A549 (cell line): ENCODE results near the gene ZNF425. TPM values are rescaled to one million over a fixed set of nuclear protein-coding genes. Genes with fewer than 3 reads are reported as not detected.

ENCODE experiments used
- ATAC-seq, 2 experiments: fragments of 200-7000 bp in 1 of 2; fragments of >200 bp in 1 of 2; cut with Nextera tagmentation in 1 of 2; cut with Tn5 transposase in 1 of 2; 3 replicates each; pipeline versions ENCODE4 v1.8.0 to v1.9.1; 2018 to 2020; ENCODE audit warnings: mild to moderate bottlenecking in 1 of 2, moderate library complexity in 1 of 2
- CTCF ChIA-PET: fragments of 300-600 bp; sonication (Branson Sonifier 250); formaldehyde crosslinking; extraction: SDS; loops from one replicate; lab custom pipeline; 2021; ENCODE audit warnings: antibody characterized with exemption, inconsistent platforms; lab: Yijun Ruan, JAX
- POLR2A ChIA-PET: fragments of 350-600 bp; formaldehyde crosslinking; extraction: SDS; loops from one replicate; lab custom pipeline; 2021; ENCODE audit warnings: antibody characterized with exemption, inconsistent platforms; lab: Yijun Ruan, JAX
- DNase-seq, 2 experiments: peaks; one replicate each; pipeline versions ENCODE4 v3.0.0 to v3.0.0-alpha.2; 2011 to 2016; ENCODE audit warnings: low read depth in 1 of 2, low spot score in 1 of 2
- FAIRE-seq: peaks from 2 replicates; lab custom pipeline; 2011; peaks lifted over from hg19 to GRCh38; lab: Jason Lieb, UNC
- H3K27ac ChIP-seq, 2 experiments: fragments of >200 bp; sonication (Bioruptor Twin); formaldehyde crosslinking; 3 replicates each; pipeline ENCODE4 v1.5.1; 2016 to 2017
- H3K4me1 ChIP-seq: fragments of >200 bp; sonication (Bioruptor Twin); formaldehyde crosslinking; 3 replicates; pipeline ENCODE4 v1.6.1; 2016
- H3K4me2 ChIP-seq: fragments of >200 bp; sonication (Bioruptor Twin); formaldehyde crosslinking; 3 replicates; pipeline ENCODE4 v1.6.1; 2016
- H3K4me3 ChIP-seq: fragments of >200 bp; sonication (Bioruptor Twin); formaldehyde crosslinking; 3 replicates; pipeline ENCODE4 v1.5.1; 2016
- H3K9me3 ChIP-seq: fragments of >200 bp; sonication (Bioruptor Twin); formaldehyde crosslinking; 3 replicates; pipeline ENCODE4 v1.6.1; 2016
- ATOH8 ChIP-seq: fragments of 250-450 bp; sonication (Bioruptor Pico); IDR thresholded peaks from 2 replicates; pipeline ENCODE4 v1.5.0; 2020; ENCODE audit warnings: low read depth, mild to moderate bottlenecking, moderate library complexity
- CBX2 ChIP-seq: fragments of 200-600 bp; sonication (generic); IDR thresholded peaks from 2 replicates; pipeline ENCODE4 v1.6.1; 2016; ENCODE audit warnings: low read depth, mild to moderate bottlenecking, borderline replicate concordance
- CEBPB ChIP-seq, 2 experiments: fragments of >200 bp in 1 of 2; sonication (Bioruptor Twin) in 1 of 2; formaldehyde crosslinking in 1 of 2; IDR thresholded peaks; 2 replicates each; pipeline ENCODE4 v1.6.1; 2012 to 2016
- CHD2 ChIP-seq: fragments of 150-350 bp; IDR thresholded peaks from 2 replicates; pipeline ENCODE4 v1.6.1; 2014; ENCODE audit warnings: low read length; ENCODE audit not compliant: partially characterized antibody
- CHD4 ChIP-seq: fragments of 200-600 bp; sonication (generic); IDR thresholded peaks from 2 replicates; pipeline ENCODE4 v1.6.1; 2016; ENCODE audit warnings: antibody characterized with exemption, mild to moderate bottlenecking, borderline replicate concordance
- E2F6 ChIP-seq: IDR thresholded peaks from 2 replicates; pipeline ENCODE4 v1.6.1; 2012; ENCODE audit warnings: low read depth, borderline replicate concordance
- EHMT2 ChIP-seq: fragments of 200-600 bp; sonication (generic); IDR thresholded peaks from 2 replicates; pipeline ENCODE4 v1.6.1; 2016; ENCODE audit warnings: antibody characterized with exemption, low read depth, mild to moderate bottlenecking, moderate library complexity
- EP300 ChIP-seq, 2 experiments: fragments of >200 bp; sonication (Bioruptor Twin); formaldehyde crosslinking; IDR thresholded peaks; 2 replicates in 1 of 2; 3 replicates in 1 of 2; pipeline ENCODE4 v1.6.1; 2016 to 2017
- FOSL2 ChIP-seq, 2 experiments: fragments of 450-650 bp in 1 of 2; fragments of >200 bp in 1 of 2; sonication (Bioruptor Twin) in 1 of 2; formaldehyde crosslinking; IDR thresholded peaks; 2 replicates each; pipeline versions ENCODE4 v1.5.0 to v1.6.1; 2016 to 2020; ENCODE audit warnings: mild to moderate bottlenecking in 1 of 2, moderate library complexity in 1 of 2
- GATA3 ChIP-seq: IDR thresholded peaks from 2 replicates; pipeline ENCODE4 v1.6.1; 2012; ENCODE audit warnings: borderline replicate concordance
- HDAC2 ChIP-seq: fragments of 200-600 bp; sonication (generic); IDR thresholded peaks from 2 replicates; pipeline ENCODE4 v1.6.1; 2016
- HEYL ChIP-seq: fragments of 250-450 bp; sonication (Bioruptor Pico); IDR thresholded peaks from 2 replicates; pipeline ENCODE4 v1.8.0; 2021; ENCODE audit warnings: mild to moderate bottlenecking, moderate library complexity
- HOXB5 ChIP-seq: fragments of 250-450 bp; sonication (Bioruptor Pico); IDR thresholded peaks from 2 replicates; pipeline ENCODE4 v1.5.0; 2020; ENCODE audit warnings: mild to moderate bottlenecking, moderate library complexity
- JUN ChIP-seq, 2 experiments: fragments of >200 bp; sonication (Bioruptor Twin); formaldehyde crosslinking; IDR thresholded peaks; 2 replicates in 1 of 2; 3 replicates in 1 of 2; pipeline ENCODE4 v1.6.1; 2016 to 2017
- JUNB ChIP-seq: fragments of >200 bp; sonication (Bioruptor Twin); formaldehyde crosslinking; IDR thresholded peaks from 2 replicates; pipeline ENCODE4 v1.6.1; 2016
- KDM1A ChIP-seq: fragments of 200-600 bp; sonication (generic); IDR thresholded peaks from 2 replicates; pipeline ENCODE4 v1.6.1; 2016; ENCODE audit warnings: low read depth, mild to moderate bottlenecking
- MAFK ChIP-seq: fragments of 450-650 bp; IDR thresholded peaks from 2 replicates; pipeline ENCODE4 v1.6.1; 2014; ENCODE audit not compliant: partially characterized antibody
- MYC ChIP-seq: IDR thresholded peaks from 2 replicates; pipeline ENCODE4 v1.6.1; 2012; ENCODE audit warnings: mild to moderate bottlenecking, inconsistent platforms, low read length, improper control_type of control experiment, borderline replicate concordance
- NPAS2 ChIP-seq: fragments of 250-450 bp; sonication (Bioruptor Pico); IDR thresholded peaks from 2 replicates; pipeline ENCODE4 v1.8.0; 2022; ENCODE audit warnings: mild to moderate bottlenecking, moderate library complexity, borderline replicate concordance
- NR3C1 ChIP-seq: fragments of >200 bp; sonication (Bioruptor Twin); formaldehyde crosslinking; IDR thresholded peaks from 3 replicates; pipeline ENCODE4 v1.6.1; 2017
- POLR2A ChIP-seq: IDR thresholded peaks from 2 replicates; pipeline ENCODE4 v1.6.1; 2012; ENCODE audit warnings: mild to moderate bottlenecking, low read length
- SMC3 ChIP-seq: fragments of >200 bp; sonication (Bioruptor Twin); formaldehyde crosslinking; IDR thresholded peaks from 3 replicates; pipeline ENCODE4 v1.6.1; 2018; ENCODE audit warnings: inconsistent platforms
- USF2 ChIP-seq: fragments of 450-650 bp; IDR thresholded peaks from 2 replicates; pipeline ENCODE4 v1.6.1; 2014; ENCODE audit warnings: antibody characterized with exemption
- ZC3H11A ChIP-seq: fragments of 450-650 bp; IDR thresholded peaks from 2 replicates; pipeline ENCODE4 v1.6.1; 2014; ENCODE audit warnings: antibody characterized with exemption, mild to moderate bottlenecking
- ZSCAN20 ChIP-seq: fragments of 250-450 bp; sonication (Bioruptor Pico); IDR thresholded peaks from 2 replicates; pipeline ENCODE4 v1.8.0; 2022; ENCODE audit warnings: mild to moderate bottlenecking, moderate library complexity
- WGBS: methylation state at CpG from one replicate; pipeline ENCODE4 v1.1.6; 2017; ENCODE audit errors: missing lambda C conversion rate; 5-methylcytosine and 5-hydroxymethylcytosine counted together
- polyA plus RNA-seq, 4 experiments: library from polyadenylated mRNA; depleted of rRNA in 3 of 4; stranded (reverse); fragments of >200 nt; fragmentation: RNase III in 1 of 4; extraction: RNeasy Plus Mini Kit Qiagen cat#74134 plus additional on column Dnase treatment in 1 of 4; gene quantifications; 2 replicates in 3 of 4; 3 replicates in 1 of 4; pipeline ENCODE4 v1.2.3, GENCODE V29; 2011 to 2017
- TF ChIP-seq, protein P1 (sequence below): IDR thresholded peaks from 2 replicates; pipeline ENCODE4 v1.6.1; 2012
- TF ChIP-seq, protein P2 (sequence below): fragments of >200 bp; sonication (Bioruptor Twin); formaldehyde crosslinking; IDR thresholded peaks from 3 replicates; pipeline ENCODE4 v1.6.1; 2016
- TF ChIP-seq, protein P3 (sequence below): fragments of 150-350 bp; IDR thresholded peaks from 2 replicates; pipeline ENCODE4 v1.6.1; 2014; ENCODE audit warnings: low read depth, mild to moderate bottlenecking, low read length

The ZNF425 gene
- polyA plus RNA-seq, 2 of the 4 experiments (the other 2 are of a cell fraction), result 0.80 to 1.6 TPM

GRCh38 chr7:149171892-149172533 is 45.9 kb upstream of the ZNF425 start:
- FAIRE-seq, result no peak
- CTCF ChIA-PET, result no interaction called here

DNA sequence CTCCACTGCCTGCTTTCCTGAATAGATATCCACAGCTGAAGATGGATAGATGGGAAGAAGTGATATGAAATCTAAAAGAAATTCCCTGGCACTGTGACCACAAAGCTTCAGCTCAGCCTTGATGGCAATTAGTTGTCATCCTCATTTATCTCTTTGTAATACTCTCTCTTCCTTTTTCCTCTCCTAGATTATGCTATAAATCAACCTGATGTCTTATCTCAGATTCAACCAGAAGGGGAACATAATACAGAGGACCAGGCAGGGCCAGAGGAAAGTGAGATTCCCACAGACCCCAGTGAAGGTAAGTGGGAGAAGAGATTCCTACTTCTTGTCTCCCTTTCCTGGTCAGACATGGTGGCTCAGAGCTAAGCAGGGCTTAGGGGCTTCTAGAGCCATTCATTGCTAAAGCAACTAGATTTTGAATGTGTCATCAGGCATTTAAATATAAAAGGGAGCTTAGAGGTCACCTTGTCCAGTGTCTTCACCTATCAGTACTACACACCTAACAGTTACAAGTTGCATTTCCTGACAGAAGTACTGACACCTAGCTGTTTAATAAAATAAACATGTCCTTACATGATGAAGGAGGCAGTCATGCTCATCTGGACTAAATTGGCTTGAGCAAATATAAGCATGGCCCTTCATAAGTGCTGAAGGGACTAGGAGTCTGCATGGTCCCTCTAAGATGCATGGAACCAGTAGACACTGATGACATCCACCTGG is 40.7 kb upstream of the ZNF425 start:
- peaks cover 6% of the 10 kb centered on the region for H3K4me1 ChIP-seq
- H3K4me3 ChIP-seq, result no peak overlapping the region
- POLR2A ChIA-PET, result interaction anchor here (0.6 kb wide), 1 partner anchor 30 kb away, joined by 4 read pairs; no protein-coding TSS in a partner anchor
- ATAC-seq (no peak), DNase-seq (no peak)
- no peaks in the 10 kb centered on the region for H3K9me3 ChIP-seq
- H3K4me2 ChIP-seq, result no peak overlapping the region
- H3K27ac ChIP-seq, result no peak overlapping the region
- TF ChIP-seq HEYL (CRISPR knock-in tag) (no peak), CHD4 (no peak), CBX2 (no peak), GATA3 (no peak), KDM1A (no peak)
- TF ChIP-seq, all 56 proteins: peak for 0
- FAIRE-seq, result no peak
- CTCF ChIA-PET, result interaction anchor here (0.6 to 7.8 kb wide), 4 partner anchors 10 to 40 kb away, joined by 3 to 60 read pairs (median 5); partner anchors contain the start of genes ZNF398 and ZNF425

More at GRCh38 chr7:149171892-149172533, 45.9 kb upstream of the ZNF425 start:
- Histone ChIP-seq H3K9me3 (no peaks in the 10 kb centered on the region), H3K27ac (peak overlapping the region; percentile 86), H3K4me3 (no peak overlapping the region), H3K4me1 (peaks cover 19% of the 10 kb centered on the region), H3K4me2 (peak overlapping the region; percentile 43)
- DNase-seq, result peak; percentile 33 to 66
- ATAC-seq, result peak; percentile 88 to 100
- WGBS, result 67% methylated on average over 9 of the region's 9 CpGs
- POLR2A ChIA-PET, result interaction anchor here (0.7 kb wide), 1 partner anchor 25 kb away, joined by 3 read pairs; the partner anchor contains the start of gene ZNF398
- TF ChIP-seq EP300 (IDR thresholded peaks at IDR 0.05), result 0 out of 5 replicates have a peak, but pooled peaks of 1 of the 2 experiments have one; percentile 21
- TF ChIP-seq, protein P1, sequence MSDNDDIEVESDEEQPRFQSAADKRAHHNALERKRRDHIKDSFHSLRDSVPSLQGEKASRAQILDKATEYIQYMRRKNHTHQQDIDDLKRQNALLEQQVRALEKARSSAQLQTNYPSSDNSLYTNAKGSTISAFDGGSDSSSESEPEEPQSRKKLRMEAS, result 0 out of 2 replicates have a peak, but pooled peaks have one; percentile 16
- peak; percentile 39 for TF ChIP-seq JUNB
- peak; percentile 38 to 45; a peak in 3 of 4 replicates for TF ChIP-seq CEBPB (IDR thresholded peaks at IDR 0.05)
- peak; percentile 64; the same call in 1 of the 2 replicates for TF ChIP-seq FOSL2 (IDR thresholded peaks at IDR 0.05)
- TF ChIP-seq FOSL2 (CRISPR knock-in tag; IDR thresholded peaks at IDR 0.05), result peak; percentile 59
- TF ChIP-seq ZC3H11A, result no peak
- TF ChIP-seq JUN (IDR thresholded peaks at IDR 0.05), result peak in 1 of 2 experiments; percentile 38; a peak in 1 of 5 replicates
- no peak for TF ChIP-seq MAFK
- TF ChIP-seq CBX2, result no peak

DNA sequence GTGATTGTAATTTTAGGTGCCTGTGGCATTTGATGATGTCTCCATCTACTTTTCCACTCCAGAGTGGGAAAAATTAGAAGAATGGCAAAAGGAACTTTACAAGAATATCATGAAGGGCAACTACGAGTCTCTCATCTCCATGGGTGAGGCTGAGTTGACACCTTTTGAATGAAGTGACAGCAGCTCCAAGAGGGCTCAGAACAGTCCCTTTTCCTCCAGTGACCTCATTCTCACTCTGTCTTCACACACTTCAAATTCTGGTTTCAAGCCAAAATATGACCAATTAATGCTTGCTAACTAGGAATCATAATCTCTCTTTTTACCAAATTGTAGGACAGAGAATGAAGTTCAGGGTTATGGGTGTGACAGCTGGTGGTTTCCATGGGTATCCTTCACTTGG is 40.0 kb upstream of the ZNF425 start:
- H3K4me3 ChIP-seq, result no peak overlapping the region
- no peak overlapping the region for H3K27ac ChIP-seq
- H3K4me2 ChIP-seq, result no peak overlapping the region
- ATAC-seq (no peak), DNase-seq (no peak), FAIRE-seq (no peak)
- H3K4me1 ChIP-seq, result peaks cover 6% of the 10 kb centered on the region; the same call in 1 of the 3 replicates
- TF ChIP-seq USF2 (no peak), MYC (no peak), NPAS2 (CRISPR knock-in tag) (no peak), HDAC2 (no peak), CHD2 (no peak), EHMT2 (no peak), E2F6 (no peak), KDM1A (no peak), JUNB (no peak), SMC3 (no peak), HOXB5 (no peak), POLR2A (no peak), FOSL2 (IDR thresholded peaks at IDR 0.05) (no peak), FOSL2 (CRISPR knock-in tag; IDR thresholded peaks at IDR 0.05) (no peak), ZSCAN20 (no peak), NR3C1 (no peak), ATOH8 (no peak)
- TF ChIP-seq, protein P2, sequence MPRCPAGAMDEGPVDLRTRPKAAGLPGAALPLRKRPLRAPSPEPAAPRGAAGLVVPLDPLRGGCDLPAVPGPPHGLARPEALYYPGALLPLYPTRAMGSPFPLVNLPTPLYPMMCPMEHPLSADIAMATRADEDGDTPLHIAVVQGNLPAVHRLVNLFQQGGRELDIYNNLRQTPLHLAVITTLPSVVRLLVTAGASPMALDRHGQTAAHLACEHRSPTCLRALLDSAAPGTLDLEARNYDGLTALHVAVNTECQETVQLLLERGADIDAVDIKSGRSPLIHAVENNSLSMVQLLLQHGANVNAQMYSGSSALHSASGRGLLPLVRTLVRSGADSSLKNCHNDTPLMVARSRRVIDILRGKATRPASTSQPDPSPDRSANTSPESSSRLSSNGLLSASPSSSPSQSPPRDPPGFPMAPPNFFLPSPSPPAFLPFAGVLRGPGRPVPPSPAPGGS, result no peak
- TF ChIP-seq, protein P3, sequence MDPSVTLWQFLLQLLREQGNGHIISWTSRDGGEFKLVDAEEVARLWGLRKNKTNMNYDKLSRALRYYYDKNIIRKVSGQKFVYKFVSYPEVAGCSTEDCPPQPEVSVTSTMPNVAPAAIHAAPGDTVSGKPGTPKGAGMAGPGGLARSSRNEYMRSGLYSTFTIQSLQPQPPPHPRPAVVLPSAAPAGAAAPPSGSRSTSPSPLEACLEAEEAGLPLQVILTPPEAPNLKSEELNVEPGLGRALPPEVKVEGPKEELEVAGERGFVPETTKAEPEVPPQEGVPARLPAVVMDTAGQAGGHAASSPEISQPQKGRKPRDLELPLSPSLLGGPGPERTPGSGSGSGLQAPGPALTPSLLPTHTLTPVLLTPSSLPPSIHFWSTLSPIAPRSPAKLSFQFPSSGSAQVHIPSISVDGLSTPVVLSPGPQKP, result no peak
- ChIA-PET CTCF (interaction anchor here (1.1 to 7.8 kb wide), 2 partner anchors 11 to 19 kb away, joined by 3 to 60 read pairs; partner anchors contain the start of gene ZNF398), POLR2A (no interaction called here)
- 86% methylated on average over 1 of the region's 1 CpG for WGBS
- no peaks in the 10 kb centered on the region for H3K9me3 ChIP-seq
